Measurements from ENCODE around the gene ZNF729.
"Not testable (repeated sequence)": the region's sequence is repeated elsewhere in the genome, so short reads cannot be mapped to it uniquely, and the experiment has no call there.

The ZNF729 gene

GRCh38 chr19:22286151-22286810 is at the start of gene ZNF729:
ZNF729 (plus strand) TSS chr19:22286441; CDS start chr19:22286526, 85 bp downstream.
- peaks cover 8% of the 10 kb centered on the region for H3K9me3 Mint-ChIP-seq

GRCh38 chr19:22256856-22257255 is 29.4 kb upstream of the ZNF729 start:
- no peak for ATAC-seq
- Mint-ChIP-seq H3K4me3 (no peak overlapping the region), H3K36me3 (no peaks in the 10 kb centered on the region), H3K4me1 (no peaks in the 10 kb centered on the region), H3K27me3 (no peaks in the 10 kb centered on the region), H3K9me3 (peaks cover 13% of the 10 kb centered on the region), H3K27ac (no peak overlapping the region)

More at GRCh38 chr19:22286151-22286810, at the start of gene ZNF729:
- no peak within 1 kb of the TSS for H3K4me3 Mint-ChIP-seq
- ATAC-seq, result no peak
- no peaks in the 10 kb centered on the region for H3K27me3 Mint-ChIP-seq
- no peaks in the 10 kb centered on the region for H3K36me3 Mint-ChIP-seq
- no peak within 1 kb of the TSS for H3K27ac Mint-ChIP-seq
- no peaks in the 10 kb centered on the region for H3K4me1 Mint-ChIP-seq

- Mint-ChIP-seq H3K36me3 (no peaks in the 10 kb centered on the region), H3K4me3 (no peak overlapping the region), H3K4me1 (no peaks in the 10 kb centered on the region), H3K27ac (no peak overlapping the region), H3K27me3 (no peaks in the 10 kb centered on the region), H3K9me3 (peaks cover 13% of the 10 kb centered on the region)
- no peak for ATAC-seq
Observed at GRCh38 chr19:22257381-22257780, 28.9 kb upstream of the ZNF729 start.

- Mint-ChIP-seq H3K4me1 (no peaks in the 10 kb centered on the region), H3K9me3 (peaks cover 13% of the 10 kb centered on the region), H3K27ac (no peak overlapping the region), H3K27me3 (no peaks in the 10 kb centered on the region), H3K4me3 (no peak overlapping the region), H3K36me3 (no peaks in the 10 kb centered on the region)
- ATAC-seq, result no peak
Observed at GRCh38 chr19:22257916-22258315, 28.3 kb upstream of the ZNF729 start.

- peaks cover 16% of the 10 kb centered on the region for H3K9me3 Mint-ChIP-seq
Observed at GRCh38 chr19:22260499-22260898, 25.7 kb upstream of the ZNF729 start.

GRCh38 chr19:22261596-22261995 is 24.6 kb upstream of the ZNF729 start:
- H3K4me1 Mint-ChIP-seq, result no peaks in the 10 kb centered on the region
- peak; percentile 16 for ATAC-seq
- H3K9me3 Mint-ChIP-seq, result peaks cover 16% of the 10 kb centered on the region
- H3K27ac Mint-ChIP-seq, result no peak overlapping the region
- H3K4me3 Mint-ChIP-seq, result no peak overlapping the region
- H3K27me3 Mint-ChIP-seq, result no peaks in the 10 kb centered on the region
- no peaks in the 10 kb centered on the region for H3K36me3 Mint-ChIP-seq

More at GRCh38 chr19:22260499-22260898, 25.7 kb upstream of the ZNF729 start:
- Mint-ChIP-seq H3K4me1 (no peaks in the 10 kb centered on the region), H3K27ac (no peak overlapping the region), H3K4me3 (no peak overlapping the region), H3K36me3 (no peaks in the 10 kb centered on the region), H3K27me3 (no peaks in the 10 kb centered on the region)
- ATAC-seq, result no peak

GRCh38 chr19:22263121-22263520 is 23.1 kb upstream of the ZNF729 start:
- H3K9me3 Mint-ChIP-seq, result peaks cover 23% of the 10 kb centered on the region

GRCh38 chr19:22321554-22321953 is 35.3 kb downstream of the ZNF729 start:
- H3K9me3 Mint-ChIP-seq, result peaks cover 27% of the 10 kb centered on the region
- H3K36me3 Mint-ChIP-seq, H3K27me3 Mint-ChIP-seq, ATAC-seq, H3K27ac Mint-ChIP-seq, H3K4me1 Mint-ChIP-seq, H3K4me3 Mint-ChIP-seq: not testable (repeated sequence)

More at GRCh38 chr19:22263121-22263520, 23.1 kb upstream of the ZNF729 start:
- ATAC-seq, result no peak
- Mint-ChIP-seq H3K27me3 (no peaks in the 10 kb centered on the region), H3K27ac (no peak overlapping the region), H3K4me3 (no peak overlapping the region), H3K4me1 (no peaks in the 10 kb centered on the region), H3K36me3 (no peaks in the 10 kb centered on the region)

- H3K27me3 Mint-ChIP-seq, result no peaks in the 10 kb centered on the region
- no peak overlapping the region for H3K27ac Mint-ChIP-seq
- H3K4me3 Mint-ChIP-seq, result no peak overlapping the region
- no peak for ATAC-seq
- H3K4me1 Mint-ChIP-seq, result no peaks in the 10 kb centered on the region
- peaks cover 38% of the 10 kb centered on the region for H3K9me3 Mint-ChIP-seq
- no peaks in the 10 kb centered on the region for H3K36me3 Mint-ChIP-seq
Observed at GRCh38 chr19:22326219-22326618, 40.0 kb downstream of the ZNF729 start.

- H3K36me3 Mint-ChIP-seq, result no peaks in the 10 kb centered on the region
- no peak overlapping the region for H3K27ac Mint-ChIP-seq
- H3K9me3 Mint-ChIP-seq, result peaks cover 32% of the 10 kb centered on the region
- H3K27me3 Mint-ChIP-seq, result no peaks in the 10 kb centered on the region
- H3K4me1 Mint-ChIP-seq, result no peaks in the 10 kb centered on the region
- ATAC-seq, result no peak
- H3K4me3 Mint-ChIP-seq, result no peak overlapping the region
Observed at GRCh38 chr19:22327321-22327720, 41.1 kb downstream of the ZNF729 start.

GRCh38 chr19:22331521-22331920 is 45.3 kb downstream of the ZNF729 start:
- no peak for ATAC-seq
- Mint-ChIP-seq H3K9me3 (peaks cover 22% of the 10 kb centered on the region), H3K27ac (no peak overlapping the region), H3K4me1 (no peaks in the 10 kb centered on the region), H3K4me3 (no peak overlapping the region), H3K36me3 (no peaks in the 10 kb centered on the region), H3K27me3 (no peaks in the 10 kb centered on the region)

GRCh38 chr19:22332924-22333323 is 46.7 kb downstream of the ZNF729 start:
- no peaks in the 10 kb centered on the region for H3K27me3 Mint-ChIP-seq
- no peaks in the 10 kb centered on the region for H3K4me1 Mint-ChIP-seq
- no peak for ATAC-seq
- H3K9me3 Mint-ChIP-seq, result peaks cover 22% of the 10 kb centered on the region
- no peaks in the 10 kb centered on the region for H3K36me3 Mint-ChIP-seq
- no peak overlapping the region for H3K4me3 Mint-ChIP-seq
- H3K27ac Mint-ChIP-seq, result no peak overlapping the region

GRCh38 chr19:22335716-22336115 is 49.5 kb downstream of the ZNF729 start:
- H3K27ac Mint-ChIP-seq, result no peak overlapping the region
- ATAC-seq, result peak; percentile 40
- no peaks in the 10 kb centered on the region for H3K27me3 Mint-ChIP-seq
- peaks cover 9% of the 10 kb centered on the region for H3K9me3 Mint-ChIP-seq
- no peaks in the 10 kb centered on the region for H3K36me3 Mint-ChIP-seq
- no peaks in the 10 kb centered on the region for H3K4me1 Mint-ChIP-seq
- H3K4me3 Mint-ChIP-seq, result no peak overlapping the region

- Mint-ChIP-seq H3K4me3 (no peak overlapping the region), H3K27me3 (no peaks in the 10 kb centered on the region), H3K4me1 (no peaks in the 10 kb centered on the region), H3K27ac (no peak overlapping the region), H3K36me3 (no peaks in the 10 kb centered on the region), H3K9me3 (peaks cover 5% of the 10 kb centered on the region)
- no peak for ATAC-seq
Observed at GRCh38 chr19:22354665-22355064, 68.4 kb downstream of the ZNF729 start.
